Measurements from ENCODE around the gene SNX32. TPM values are rescaled to one million over a fixed set of nuclear protein-coding genes. Genes with fewer than 3 reads are reported as not detected.

The SNX32 gene
- under 0.01 and 0.50 TPM in 2 replicates for total RNA-seq

DNA sequence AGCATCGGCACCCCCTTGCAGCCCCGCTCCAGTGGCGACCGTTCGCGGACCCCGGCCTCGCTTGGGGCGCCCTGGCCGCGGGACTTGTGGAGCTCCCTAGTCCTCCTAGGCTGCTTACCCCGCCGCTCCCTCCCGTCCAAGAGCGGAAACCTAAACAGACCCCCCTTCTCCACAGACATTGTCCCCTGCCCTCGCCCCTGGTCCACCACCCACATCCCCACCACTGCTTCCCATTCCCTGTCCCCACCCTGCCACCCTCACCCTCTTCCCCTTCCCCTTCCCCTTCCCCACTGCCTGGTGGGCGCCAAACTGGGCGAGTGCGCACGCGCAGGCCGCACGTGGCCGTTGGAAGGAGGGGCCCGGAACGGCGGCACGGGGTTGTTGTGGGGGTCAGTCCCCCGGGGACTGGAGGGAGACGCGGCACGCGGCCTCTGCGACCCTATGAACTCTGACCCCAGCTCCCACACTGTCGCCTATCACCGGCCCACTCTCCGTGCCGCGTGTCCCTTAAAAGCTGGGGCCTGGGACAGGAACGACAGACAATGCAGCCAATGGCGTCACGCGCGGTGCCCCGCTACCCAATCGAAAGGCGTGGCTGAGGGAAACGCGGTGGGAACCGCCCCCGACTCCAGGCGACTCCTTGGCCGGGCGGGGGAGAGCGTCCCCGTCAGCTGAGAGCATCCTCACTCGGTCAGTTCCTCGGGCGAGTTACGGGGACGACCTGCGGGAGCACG is at the start of gene SNX32:
SNX32 (plus strand) TSS at position 667 of the 734 bp plus-strand sequence. CDS start 103 bp downstream, outside the sequence.

DNA sequence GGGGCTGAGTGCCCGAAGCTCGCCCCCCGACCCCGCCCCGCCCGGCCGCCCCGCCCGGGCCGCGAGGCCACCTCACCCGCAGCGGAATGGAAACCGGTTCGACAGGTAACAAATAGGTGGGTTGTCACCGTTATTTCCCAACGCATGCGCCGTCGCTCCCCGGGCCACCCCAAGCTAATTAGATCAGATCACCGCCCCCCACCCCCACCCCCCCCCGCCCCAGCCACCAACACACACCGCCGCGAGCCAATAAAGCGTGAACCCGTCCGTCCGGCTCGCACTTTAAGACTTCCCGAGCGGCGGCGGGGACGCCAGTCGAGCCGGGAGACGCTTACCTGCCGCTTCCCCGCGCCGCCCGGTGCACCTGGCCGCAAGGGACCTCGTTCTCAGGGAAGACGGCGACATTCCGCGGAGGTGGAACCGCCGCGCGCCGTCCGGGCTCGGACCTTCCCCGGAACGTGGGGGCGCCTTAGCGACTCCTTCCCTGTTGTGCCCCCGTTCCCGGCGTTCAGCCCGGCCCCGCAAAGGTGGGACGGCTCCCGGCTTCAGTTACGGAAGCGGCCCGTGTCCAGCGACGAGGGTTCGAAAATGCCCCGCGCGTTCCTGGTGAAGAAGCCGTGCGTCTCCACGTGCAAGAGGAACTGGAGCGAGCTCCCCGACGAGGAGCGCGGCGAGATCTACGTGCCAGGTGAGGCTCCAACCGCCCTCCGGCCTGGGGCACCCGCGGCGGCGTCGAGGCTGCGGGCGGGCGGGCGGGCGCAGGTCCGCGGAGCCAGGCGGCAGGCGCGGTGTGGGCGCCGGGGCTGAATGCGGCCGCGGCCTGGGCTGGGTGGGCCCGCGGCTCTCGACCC is 46.8 kb upstream of the SNX32 start, which contains the start of gene OVOL1:
OVOL1 (plus strand) TSS at position 278 of the 851 bp plus-strand sequence; CDS start at position 589, 311 bp downstream.

DNA sequence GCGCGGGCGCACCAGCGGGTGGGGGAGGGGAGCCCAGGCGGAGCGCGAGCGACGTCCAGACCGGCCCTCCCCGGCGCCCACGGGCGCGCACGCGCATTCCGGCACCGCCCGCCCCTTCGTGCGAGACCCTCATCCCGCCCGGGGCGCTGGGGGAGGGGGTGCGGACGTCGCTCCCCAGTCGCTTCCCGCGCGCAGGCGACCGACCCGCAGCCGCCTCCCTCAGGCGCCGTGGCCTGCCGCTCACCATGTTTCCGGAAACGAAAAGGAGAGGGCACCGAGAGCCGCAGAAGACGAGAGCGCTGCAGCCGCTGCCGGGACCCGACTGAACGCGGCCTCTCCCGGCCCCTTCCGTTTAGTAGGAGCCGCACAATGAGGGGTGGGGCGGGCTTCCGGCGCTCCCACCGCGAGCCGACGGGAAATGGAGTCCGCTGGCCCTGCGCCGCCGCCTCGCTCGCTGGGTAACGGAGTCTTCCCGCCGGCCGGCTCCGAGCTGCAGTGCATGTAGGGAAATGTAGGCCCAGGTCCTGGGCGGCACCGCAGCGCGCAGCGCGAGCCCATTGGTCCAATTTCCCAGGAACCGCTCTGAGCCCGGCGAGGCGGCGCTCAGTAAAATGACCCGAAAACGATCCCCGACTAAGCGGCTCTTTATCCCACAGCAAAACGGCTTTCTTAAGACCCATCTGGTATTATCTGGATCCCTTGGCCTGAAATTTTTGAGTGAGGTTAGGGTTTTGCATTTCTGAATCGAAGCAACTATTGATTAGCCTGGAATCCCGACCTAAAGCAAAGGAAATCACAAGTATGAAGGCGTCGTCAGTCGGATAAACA is 24.3 kb downstream of the SNX32 start, which contains the start of gene CFL1:
CFL1 (minus strand) TSS at position 328 of the 828 bp plus-strand sequence; CDS start at position 247, 81 bp downstream.

DNA sequence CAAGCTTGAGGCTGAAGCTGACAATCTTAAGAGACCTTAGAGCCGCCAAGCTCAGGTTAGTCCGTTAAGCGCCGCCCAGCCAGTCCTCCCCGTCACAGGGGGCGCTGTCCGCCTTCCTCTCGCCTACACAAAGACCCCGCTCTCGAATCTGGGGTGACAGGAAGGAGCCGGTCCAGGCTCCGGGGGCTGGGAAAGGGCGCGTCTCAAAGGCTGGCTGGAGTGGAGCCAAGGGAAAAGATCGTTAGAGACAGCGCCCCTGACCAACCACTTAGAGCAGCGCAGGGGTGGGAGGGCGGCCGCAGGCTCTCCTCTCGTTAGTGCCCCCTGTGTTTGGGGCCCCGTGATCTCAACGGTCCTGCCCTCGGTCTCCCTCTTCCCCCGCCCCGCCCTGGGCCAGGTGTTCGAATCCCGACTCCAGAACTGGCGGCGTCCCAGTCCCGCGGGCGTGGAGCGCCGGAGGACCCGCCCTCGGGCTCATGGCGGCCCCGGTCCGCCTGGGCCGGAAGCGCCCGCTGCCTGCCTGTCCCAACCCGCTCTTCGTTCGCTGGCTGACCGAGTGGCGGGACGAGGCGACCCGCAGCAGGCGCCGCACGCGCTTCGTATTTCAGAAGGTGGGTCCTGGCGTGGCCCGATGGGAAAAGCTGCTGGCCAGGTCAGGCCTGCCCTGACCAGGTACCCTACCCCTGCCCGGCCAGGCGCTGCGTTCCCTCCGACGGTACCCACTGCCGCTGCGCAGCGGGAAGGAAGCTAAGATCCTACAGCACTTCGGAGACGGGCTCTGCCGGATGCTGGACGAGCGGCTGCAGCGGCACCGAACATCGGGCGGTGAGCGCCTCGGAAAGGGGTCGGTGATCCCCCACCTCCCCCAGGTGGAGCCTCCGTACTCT is 26.8 kb downstream of the SNX32 start, which contains the start of gene MUS81:
MUS81 (plus strand) TSS at position 156 of the 887 bp plus-strand sequence; CDS start at position 477, 321 bp downstream.

DNA sequence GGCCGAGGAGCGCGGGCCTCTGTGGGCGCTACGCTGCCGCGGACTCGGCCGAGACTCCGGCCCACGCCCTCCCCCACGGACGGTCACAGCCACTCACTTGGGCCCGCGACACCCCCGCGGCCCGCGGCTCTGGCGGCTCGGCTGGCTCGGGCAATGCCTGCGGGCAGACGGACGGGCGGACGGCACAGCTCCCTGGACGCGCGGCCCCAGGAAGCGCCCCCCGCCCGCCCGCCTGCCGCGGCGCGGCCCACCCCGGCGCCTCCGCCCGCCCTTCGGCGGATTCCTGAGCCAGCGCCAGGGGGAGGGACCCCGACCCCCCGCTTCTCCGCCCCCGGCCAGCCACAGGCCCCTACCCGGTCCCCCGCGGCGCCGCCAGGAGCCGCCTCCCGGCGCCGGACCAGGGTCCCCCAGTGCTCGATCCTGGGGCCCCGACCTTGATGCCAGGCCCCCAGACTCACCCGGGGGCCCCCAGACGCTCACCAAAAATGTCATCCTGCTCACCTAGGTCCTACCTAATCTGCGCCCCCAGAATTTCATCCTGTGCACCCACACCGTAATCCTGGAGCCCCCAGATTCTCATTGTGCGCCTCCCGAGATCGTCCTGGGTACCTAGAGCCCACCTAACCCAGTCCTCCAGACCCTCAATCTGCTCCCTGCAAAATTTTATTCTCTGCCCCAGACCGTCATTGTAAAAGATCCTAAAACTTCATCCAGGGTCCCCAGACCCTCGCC is 39.0 kb downstream of the SNX32 start, which contains the start of gene EFEMP2:
EFEMP2 (minus strand) TSS at position 215 of the 732 bp plus-strand sequence. CDS start 446 bp downstream, outside the sequence.

DNA sequence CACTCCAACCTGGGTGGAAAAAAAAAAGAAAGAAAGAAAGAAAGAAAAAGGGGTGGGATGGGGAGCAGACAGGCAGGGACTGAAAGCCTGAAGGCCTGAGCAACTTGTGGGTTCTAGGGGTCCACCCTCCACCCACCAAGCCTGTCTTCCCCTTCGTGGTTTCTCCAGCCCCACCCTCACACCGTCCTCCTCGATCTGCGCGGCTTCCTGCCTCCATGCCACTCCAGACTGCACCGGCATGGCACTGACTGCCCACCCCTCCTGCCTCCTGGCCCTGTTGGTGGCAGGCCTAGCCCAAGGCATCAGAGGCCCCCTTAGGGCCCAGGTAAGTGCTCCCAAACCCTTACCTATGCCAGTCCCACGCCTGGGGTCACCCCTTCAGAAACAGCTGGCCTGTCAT is 45.9 kb downstream of the SNX32 start, which contains the start of gene CTSW:
CTSW (plus strand) TSS at position 221 of the 400 bp plus-strand sequence; CDS start at position 239, 18 bp downstream.

DNA sequence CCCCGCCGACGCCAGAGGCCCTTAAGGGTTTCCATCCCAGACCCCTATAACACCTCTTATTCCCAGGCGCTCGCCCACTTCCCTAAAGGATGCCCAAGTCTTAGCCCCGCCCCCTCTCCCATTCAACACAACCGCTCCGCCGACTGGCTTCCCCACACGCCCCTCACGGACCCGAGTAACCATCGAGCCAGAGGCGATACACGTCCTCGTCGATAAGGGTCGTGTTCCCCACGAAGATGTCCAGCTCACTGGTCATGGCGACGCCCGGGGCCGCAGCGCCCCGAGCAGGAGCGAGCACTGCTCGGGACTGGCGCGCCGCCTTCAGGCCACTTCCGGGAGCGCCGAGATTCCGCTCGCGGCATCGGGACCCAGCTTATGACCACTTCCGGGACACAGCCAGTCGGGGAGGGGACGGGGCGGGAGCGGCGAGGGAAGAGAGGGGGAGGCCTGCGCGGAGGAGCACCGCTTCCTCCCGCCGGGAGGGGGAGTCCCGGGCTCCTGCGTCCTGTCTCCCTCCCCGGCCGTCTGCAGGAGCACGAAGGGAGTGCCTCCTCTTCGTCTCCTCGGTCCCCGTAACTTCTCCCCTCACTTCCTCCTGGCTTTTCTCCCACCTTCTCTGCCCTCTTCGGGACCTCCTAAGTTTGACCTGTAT is 54.5 kb downstream of the SNX32 start, which contains the start of gene FIBP:
FIBP (minus strand) TSS at position 309 of the 652 bp plus-strand sequence; CDS start at position 256, 53 bp downstream.

DNA sequence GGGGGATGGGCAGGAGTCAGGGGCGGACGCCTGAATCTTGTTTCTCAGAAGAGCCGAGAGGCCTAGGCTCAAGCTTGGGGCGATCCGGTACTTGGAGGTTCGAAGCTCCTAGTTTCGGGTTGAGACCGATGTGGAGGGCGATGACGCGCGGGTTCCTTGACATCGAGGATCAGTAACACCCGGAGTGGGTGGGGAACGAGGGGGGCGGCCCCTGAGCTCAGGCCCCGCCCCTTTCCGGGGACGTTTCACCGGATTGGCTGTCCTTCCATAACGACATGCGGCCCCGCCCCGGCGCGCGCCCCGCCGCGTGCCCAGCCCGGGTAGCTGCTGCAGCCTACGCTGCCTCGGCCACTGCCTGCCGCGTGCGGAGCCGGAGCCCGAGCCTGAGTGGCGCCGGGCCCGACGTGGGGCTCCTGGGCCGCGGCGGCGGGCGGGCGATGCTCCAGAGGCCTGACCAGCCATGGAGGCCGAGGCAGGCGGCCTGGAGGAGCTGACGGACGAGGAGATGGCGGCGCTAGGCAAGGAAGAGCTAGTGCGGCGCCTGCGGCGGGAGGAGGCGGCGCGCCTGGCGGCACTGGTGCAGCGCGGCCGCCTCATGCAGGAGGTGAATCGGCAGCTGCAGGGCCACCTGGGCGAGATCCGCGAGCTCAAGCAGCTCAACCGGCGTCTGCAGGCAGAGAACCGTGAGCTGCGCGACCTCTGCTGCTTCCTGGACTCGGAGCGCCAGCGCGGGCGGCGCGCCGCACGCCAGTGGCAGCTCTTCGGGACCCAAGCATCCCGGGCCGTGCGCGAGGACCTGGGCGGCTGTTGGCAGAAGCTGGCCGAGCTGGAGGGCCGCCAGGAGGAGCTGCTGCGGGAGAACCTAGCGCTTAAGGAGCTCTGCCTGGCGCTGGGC is 56.8 kb downstream of the SNX32 start, which contains the start of gene CCDC85B:
CCDC85B (plus strand) TSS at position 350 of the 895 bp plus-strand sequence; CDS start at position 461, 111 bp downstream.

DNA sequence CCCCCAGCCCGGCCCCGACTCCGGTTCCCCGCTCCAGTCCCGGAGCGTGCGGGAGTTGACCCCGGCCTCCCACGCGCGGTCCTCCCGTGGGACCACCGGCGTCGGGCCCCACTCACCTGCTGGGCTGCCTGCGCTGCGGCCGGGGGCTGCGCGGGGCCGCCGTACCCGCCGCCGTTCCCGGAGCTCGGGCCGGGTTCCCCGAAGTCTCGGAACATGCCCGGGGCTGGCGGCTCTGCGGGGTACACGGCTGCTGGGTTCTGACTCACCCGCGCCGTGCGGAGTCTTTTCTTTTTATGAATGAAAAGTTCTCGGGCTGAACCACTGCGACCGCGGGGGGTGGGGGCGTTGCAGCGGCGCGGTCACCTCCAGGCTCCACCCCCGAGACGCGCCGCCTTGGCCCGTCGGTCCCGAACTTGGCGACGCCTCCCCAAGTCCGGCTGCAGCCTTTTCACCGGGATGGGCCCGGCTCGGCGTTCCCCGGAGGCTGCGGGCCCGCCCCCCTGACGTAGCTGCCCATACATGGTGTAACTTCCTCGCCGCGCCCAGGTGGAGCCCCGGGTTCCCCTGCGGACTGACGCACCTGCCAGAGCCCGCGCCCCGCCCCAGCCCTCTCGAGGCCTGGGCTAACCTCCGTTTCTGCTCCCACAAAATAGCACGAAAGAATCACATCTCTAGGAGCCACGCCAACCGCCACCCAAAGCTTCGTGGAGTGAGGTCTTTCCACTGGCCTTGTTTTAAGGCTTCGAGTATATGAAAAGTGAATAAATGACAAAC is 66.5 kb downstream of the SNX32 start, which contains the start of gene FOSL1:
FOSL1 (minus strand) TSS at position 264 of the 774 bp plus-strand sequence; CDS start at position 215, 49 bp downstream.

Other genes with a start within 250 kb of the SNX32 start
- under 0.01 and 0.38 TPM in 2 replicates for gene KCNK7, start 238.2 kb upstream of the SNX32 start, total RNA-seq
- 78.5 and 130 TPM in 2 replicates for gene MAP3K11, start 219.7 kb upstream of the SNX32 start, total RNA-seq
- 10.0 and 25.1 TPM in 2 replicates for gene PCNX3, start 218.2 kb upstream of the SNX32 start, total RNA-seq
- gene SIPA1, start 195.9 kb upstream of the SNX32 start, total RNA-seq = 33.8 and 81.2 TPM in 2 replicates
- 13.0 and 26.4 TPM in 2 replicates for gene RELA, start 171.0 kb upstream of the SNX32 start, total RNA-seq
- gene KAT5, start 121.7 kb upstream of the SNX32 start, total RNA-seq = 35.3 and 41.9 TPM in 2 replicates
- gene RNASEH2C, start 113.2 kb upstream of the SNX32 start, total RNA-seq = 34.2 and 37.3 TPM in 2 replicates
- gene AP5B1, start 53.0 kb upstream of the SNX32 start, total RNA-seq = 5.5 and 8.5 TPM in 2 replicates
- gene OVOL1, start 46.9 kb upstream of the SNX32 start, total RNA-seq = not detected in 2 replicates
- gene CFL1, start 24.2 kb downstream of the SNX32 start, total RNA-seq = 1,281 and 2,304 TPM in 2 replicates
- 45.2 and 48.9 TPM in 2 replicates for gene MUS81, start 26.5 kb downstream of the SNX32 start, total RNA-seq
- 11.2 and 26.1 TPM in 2 replicates for gene EFEMP2, start 38.8 kb downstream of the SNX32 start, total RNA-seq
- gene CTSW, start 45.9 kb downstream of the SNX32 start, total RNA-seq = under 0.01 TPM in 1 of 2 replicates, not detected in the other
- 146 and 161 TPM in 2 replicates for gene FIBP, start 54.5 kb downstream of the SNX32 start, total RNA-seq
- 50.0 and 94.9 TPM in 2 replicates for gene CCDC85B, start 56.7 kb downstream of the SNX32 start, total RNA-seq
- gene FOSL1, start 66.4 kb downstream of the SNX32 start, total RNA-seq = 4.4 and 5.0 TPM in 2 replicates
- gene C11orf68, start 85.1 kb downstream of the SNX32 start, total RNA-seq = 12.1 and 18.9 TPM in 2 replicates
- 104 and 157 TPM in 2 replicates for gene DRAP1, start 85.5 kb downstream of the SNX32 start, total RNA-seq
- not detected in 2 replicates for gene TSGA10IP, start 111.5 kb downstream of the SNX32 start, total RNA-seq
- gene SART1, start 127.8 kb downstream of the SNX32 start, total RNA-seq = 41.6 and 48.0 TPM in 2 replicates
- gene EIF1AD, start 168.2 kb downstream of the SNX32 start, total RNA-seq = 24.6 and 46.3 TPM in 2 replicates
- gene BANF1, start 168.5 kb downstream of the SNX32 start, total RNA-seq = 11.6 and 16.4 TPM in 2 replicates
- gene CST6, start 178.0 kb downstream of the SNX32 start, total RNA-seq = 0.49 and 1.1 TPM in 2 replicates
- gene CATSPER1, start 192.5 kb downstream of the SNX32 start, total RNA-seq = 0.16 TPM in 1 of 2 replicates, not detected in the other
- gene GAL3ST3, start 215.2 kb downstream of the SNX32 start, total RNA-seq = 0.76 TPM in 1 of 2 replicates, not detected in the other
- 74.0 and 88.3 TPM in 2 replicates for gene SF3B2, start 218.4 kb downstream of the SNX32 start, total RNA-seq
- 12.8 and 50.9 TPM in 2 replicates for gene PACS1, start 236.3 kb downstream of the SNX32 start, total RNA-seq

Measured in bladder microvascular endothelial cell (primary cell).